Measurements from ENCODE around the gene FRRS1L. TPM values are rescaled to one million over a fixed set of nuclear protein-coding genes. Genes with fewer than 3 reads are reported as not detected.

The FRRS1L gene
- total and polyA plus RNA-seq, 8 donors, result 0.12 to 4.6 (median 0.55) TPM; not detected in 1

GRCh38 chr9:109124121-109124520, 42.9 kb downstream of the FRRS1L start:
- Histone ChIP-seq H3K27ac (no peak overlapping the region), H3K4me3 (no peak overlapping the region), H3K27me3 (no peaks in the 10 kb centered on the region), H3K4me1 (peaks cover 4 to 11% (median 8%) of the 10 kb centered on the region in 4 donors), H3K36me3 (no peaks in the 10 kb centered on the region), H3K9me3 (no peaks in the 10 kb centered on the region)
- TF ChIP-seq CTCF (IDR thresholded peaks at IDR 0.05) (no peak), POLR2AphosphoS5 (IDR thresholded peaks at IDR 0.05) (no peak), EP300 (IDR thresholded peaks at IDR 0.05) (no peak), POLR2A (IDR thresholded peaks at IDR 0.05) (no peak)
- no peak for DNase-seq
- WGBS, 5 donors, result 40 to 64% (median 55%) methylated on average over 2 of the region's 2 CpGs
- intact Hi-C loops (cut with DNase I; ENCODE audit: low total_unique reads), result no loop called here

DNA sequence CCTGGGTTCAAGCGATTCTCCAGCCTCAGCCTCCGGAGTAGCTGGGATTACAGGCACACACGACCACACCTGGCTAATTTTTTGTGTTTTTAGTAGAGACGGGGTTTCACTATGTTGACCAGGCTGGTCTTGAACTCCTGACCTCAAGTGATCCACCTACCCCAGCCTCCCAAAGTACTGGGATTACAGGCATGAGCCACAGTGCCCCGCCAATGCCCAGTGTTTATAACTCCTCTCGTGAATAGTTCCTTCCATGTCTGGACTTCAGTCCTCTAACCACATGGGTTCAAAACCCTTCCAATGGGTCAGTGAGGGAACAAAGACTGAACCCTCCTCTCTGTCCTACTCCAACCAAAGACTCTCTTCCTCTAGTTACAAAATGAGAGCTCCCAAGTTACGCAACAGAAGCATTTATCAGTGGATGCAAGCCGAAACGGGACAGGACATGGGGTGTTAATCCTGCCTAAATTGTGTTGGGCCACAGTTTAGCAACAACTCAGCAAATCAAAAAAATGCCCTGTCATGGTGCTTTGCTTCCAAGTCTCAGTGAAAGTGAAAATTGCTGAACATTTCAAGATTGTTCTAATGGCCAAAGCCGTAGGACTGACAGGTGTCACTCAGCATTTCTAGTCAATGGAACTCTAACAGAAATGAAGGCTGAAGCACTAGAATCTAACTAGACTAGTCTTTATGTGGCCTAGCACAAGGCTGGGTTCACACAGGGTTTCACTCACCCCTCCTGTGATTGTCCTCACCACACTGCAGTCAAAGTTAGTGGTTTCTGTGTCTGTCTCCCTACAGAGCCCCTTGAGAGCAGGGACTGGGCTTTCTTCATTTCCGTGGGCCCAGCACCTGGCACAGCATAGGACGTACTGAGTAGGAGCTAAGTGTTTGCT, 44.1 kb downstream of the FRRS1L start:
- Histone ChIP-seq H3K9me3 (no peaks in the 10 kb centered on the region), H3K4me3 (no peak overlapping the region), H3K4me1 (peaks cover 6 to 19% (median 19%) of the 10 kb centered on the region in 4 donors), H3K27ac (no peak overlapping the region), H3K36me3 (no peaks in the 10 kb centered on the region), H3K27me3 (no peaks in the 10 kb centered on the region)
- intact Hi-C loops (cut with DNase I; ENCODE audit: low total_unique reads), result no loop called here
- 81 to 88% (median 86%) methylated on average over 9 to 12 of the region's 12 CpGs for WGBS, 5 donors
- TF ChIP-seq CTCF (IDR thresholded peaks at IDR 0.05) (no peak), EP300 (IDR thresholded peaks at IDR 0.05) (no peak), POLR2AphosphoS5 (IDR thresholded peaks at IDR 0.05) (no peak), POLR2A (IDR thresholded peaks at IDR 0.05) (no peak)
- DNase-seq, result no peak

DNA sequence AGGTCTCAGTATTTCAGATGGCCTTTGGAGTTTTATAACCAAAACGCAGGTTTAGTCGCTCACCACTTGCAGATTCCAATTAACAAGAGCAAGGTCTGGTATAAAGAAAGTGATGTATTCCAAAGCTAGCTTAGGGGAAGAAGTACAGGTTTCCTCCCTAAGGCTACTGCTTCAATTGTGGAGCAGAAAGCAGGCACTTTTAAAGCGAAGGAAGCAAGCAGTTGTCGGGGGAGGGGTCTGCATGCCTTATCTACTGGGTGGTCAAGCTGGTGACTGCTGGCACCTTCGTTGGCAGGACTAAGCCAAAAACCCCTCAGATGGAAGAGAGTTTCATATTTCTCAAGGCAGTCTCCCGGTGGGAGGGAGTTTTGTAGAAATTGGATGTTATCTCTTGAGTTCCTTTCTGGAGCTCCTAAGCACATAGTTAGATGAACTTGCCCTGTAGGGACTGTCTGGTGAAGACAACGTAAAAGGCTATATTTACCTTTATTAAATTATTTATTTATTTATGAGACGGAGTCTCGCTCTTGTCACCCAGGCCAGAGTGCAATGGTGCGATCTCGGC, 45.7 kb downstream of the FRRS1L start:
- 73 to 79% (median 78%) methylated on average over 11 of the region's 11 CpGs for WGBS, 5 donors
- no peaks in the 10 kb centered on the region for H3K27me3 ChIP-seq
- H3K4me1 ChIP-seq, result peaks cover 22 to 36% (median 35%) of the 10 kb centered on the region in 4 donors
- intact Hi-C loops (cut with DNase I; ENCODE audit: low total_unique reads), result no loop called here
- TF ChIP-seq EP300 (IDR thresholded peaks at IDR 0.05) (no peak), POLR2A (IDR thresholded peaks at IDR 0.05) (no peak), CTCF (IDR thresholded peaks at IDR 0.05) (no peak), POLR2AphosphoS5 (IDR thresholded peaks at IDR 0.05) (no peak)
- H3K27ac ChIP-seq, result no peak overlapping the region
- no peak overlapping the region for H3K4me3 ChIP-seq
- DNase-seq, result no peak
- no peaks in the 10 kb centered on the region for H3K36me3 ChIP-seq
- H3K9me3 ChIP-seq, result no peaks in the 10 kb centered on the region

- TF ChIP-seq CTCF (IDR thresholded peaks at IDR 0.05), result no peak
- no peak for TF ChIP-seq EP300 (IDR thresholded peaks at IDR 0.05)
- TF ChIP-seq POLR2AphosphoS5 (IDR thresholded peaks at IDR 0.05), result no peak
- TF ChIP-seq POLR2A (IDR thresholded peaks at IDR 0.05), result no peak
- H3K4me1 ChIP-seq, result peaks cover 30 to 46% (median 45%) of the 10 kb centered on the region in 4 donors
- WGBS, 5 donors, result 27 to 32% (median 30%) methylated on average over 13 of the region's 13 CpGs
- no peaks in the 10 kb centered on the region for H3K27me3 ChIP-seq
- DNase-seq, result no peak
- no peaks in the 10 kb centered on the region for H3K9me3 ChIP-seq
- peak overlapping the region in 3 of 4 donors; percentile 79 to 98 (median 82) for H3K4me3 ChIP-seq
- peak overlapping the region in 2 of 5 donors; percentile 93 to 97 for H3K27ac ChIP-seq
- no peaks in the 10 kb centered on the region for H3K36me3 ChIP-seq
- intact Hi-C loops (cut with DNase I; ENCODE audit: low total_unique reads), result no loop called here
These were observed 46.8 kb downstream of the FRRS1L start for GRCh38 chr9:109120204-109120789.

Measured in stomach (tissue), 9 donors.